Measurements from ENCODE around the gene GEMIN4. TPM values are rescaled to one million over a fixed set of nuclear protein-coding genes. Genes with fewer than 3 reads are reported as not detected.
"Not testable (repeated sequence)": the region's sequence is repeated elsewhere in the genome, so short reads cannot be mapped to it uniquely, and the experiment has no call there.

The GEMIN4 gene
- total and polyA plus RNA-seq, 3 donors from 2014 or later = 64.2 to 149 (median 77.4) TPM

DNA sequence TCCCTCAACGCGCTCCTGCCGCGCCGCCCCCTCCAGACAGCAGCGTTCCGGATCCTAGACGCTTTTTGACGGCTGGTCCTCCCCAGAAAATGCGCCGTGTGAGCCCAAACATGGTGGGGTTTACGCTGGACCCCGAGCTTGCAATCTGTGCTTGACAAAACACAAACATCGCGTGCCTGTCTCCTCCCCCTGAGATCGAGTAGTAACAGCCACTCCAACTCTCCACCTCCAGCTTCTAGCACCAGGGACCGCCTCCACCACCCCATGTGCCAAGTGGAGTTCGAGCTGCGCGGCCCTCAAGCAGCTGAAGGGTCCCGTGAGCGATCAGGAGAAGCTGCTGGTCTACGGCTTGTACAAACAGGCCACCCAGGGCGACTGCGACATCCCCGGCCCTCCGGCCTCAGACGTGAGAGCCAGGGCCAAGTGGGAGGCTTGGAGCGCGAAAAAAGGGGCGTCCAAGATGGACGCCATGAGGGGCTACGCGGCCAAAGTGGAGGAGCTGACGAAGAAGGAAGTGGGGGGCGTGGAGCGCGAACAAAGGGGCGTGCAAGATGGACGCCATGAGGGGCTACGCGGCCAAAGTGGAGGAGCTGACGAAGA, 656 bp upstream of the GEMIN4 start:
- DNase-seq = peak; percentile 81
- Histone ChIP-seq H3K4me3 (peak overlapping the region; percentile 84 to 89), H3K27me3 (no peaks in the 10 kb centered on the region), H3K27ac (peak overlapping the region; percentile 63 to 88), H3K36me3 (ENCODE audit: low read depth, missing control alignments) (no peaks in the 10 kb centered on the region), H3K4me1 (peaks cover 12% of the 10 kb centered on the region), H3K9me3 (no peaks in the 10 kb centered on the region)
- TF ChIP-seq, protein P1, sequence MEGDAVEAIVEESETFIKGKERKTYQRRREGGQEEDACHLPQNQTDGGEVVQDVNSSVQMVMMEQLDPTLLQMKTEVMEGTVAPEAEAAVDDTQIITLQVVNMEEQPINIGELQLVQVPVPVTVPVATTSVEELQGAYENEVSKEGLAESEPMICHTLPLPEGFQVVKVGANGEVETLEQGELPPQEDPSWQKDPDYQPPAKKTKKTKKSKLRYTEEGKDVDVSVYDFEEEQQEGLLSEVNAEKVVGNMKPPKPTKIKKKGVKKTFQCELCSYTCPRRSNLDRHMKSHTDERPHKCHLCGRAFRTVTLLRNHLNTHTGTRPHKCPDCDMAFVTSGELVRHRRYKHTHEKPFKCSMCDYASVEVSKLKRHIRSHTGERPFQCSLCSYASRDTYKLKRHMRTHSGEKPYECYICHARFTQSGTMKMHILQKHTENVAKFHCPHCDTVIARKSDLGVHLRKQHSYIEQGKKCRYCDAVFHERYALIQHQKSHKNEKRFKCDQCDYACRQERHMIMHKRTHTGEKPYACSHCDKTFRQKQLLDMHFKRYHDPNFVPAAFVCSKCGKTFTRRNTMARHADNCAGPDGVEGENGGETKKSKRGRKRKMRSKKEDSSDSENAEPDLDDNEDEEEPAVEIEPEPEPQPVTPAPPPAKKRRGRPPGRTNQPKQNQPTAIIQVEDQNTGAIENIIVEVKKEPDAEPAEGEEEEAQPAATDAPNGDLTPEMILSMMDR (IDR thresholded peaks at IDR 0.05) = no peak
- no peak for TF ChIP-seq POLR2A (IDR thresholded peaks at IDR 0.05)
- WGBS, 2 donors = 16 to 19% methylated on average over 37 of the region's 43 CpGs
- intact Hi-C loops (cut with DNase I; ENCODE audit: low total_unique reads) = no loop called here

DNA sequence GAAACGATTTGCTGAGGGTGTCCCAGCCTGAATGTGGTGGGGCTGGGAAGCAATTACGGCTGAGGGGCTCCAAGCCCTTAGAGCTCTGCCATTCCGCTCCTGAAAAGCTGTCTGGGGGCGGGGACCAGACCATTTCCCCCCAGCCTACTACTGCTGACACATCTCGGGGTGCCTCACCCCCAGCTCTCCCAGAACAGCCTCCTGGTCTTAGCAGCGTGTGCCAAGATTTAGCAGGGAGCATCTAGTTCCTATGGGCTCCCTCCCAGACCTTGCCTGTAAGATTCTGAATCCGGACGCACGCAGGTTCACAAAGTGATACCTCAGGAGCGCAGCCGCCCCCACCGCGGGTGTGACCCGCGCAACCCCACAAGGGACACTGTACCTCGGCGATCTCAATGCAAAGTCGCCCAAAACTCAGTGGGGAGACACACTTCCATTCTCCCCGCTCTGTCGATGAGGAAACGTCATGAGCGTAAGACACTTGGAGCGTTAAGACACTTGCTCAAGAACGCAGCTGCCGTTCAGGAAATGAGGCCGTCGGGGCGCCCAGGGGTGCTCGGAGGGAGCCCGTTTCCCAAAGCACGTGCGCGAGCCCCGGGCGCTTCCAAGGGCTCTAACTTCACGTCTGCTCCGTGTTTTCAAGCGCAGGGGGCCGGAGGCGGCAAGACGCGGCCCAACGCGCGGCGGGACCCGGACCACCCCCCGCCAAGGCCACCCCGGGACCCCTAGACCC, 629 bp downstream of the GEMIN4 start:
- H3K27ac ChIP-seq = peak overlapping the region; percentile 63 to 88
- no peaks in the 10 kb centered on the region for H3K27me3 ChIP-seq
- no peak for TF ChIP-seq POLR2A (IDR thresholded peaks at IDR 0.05)
- TF ChIP-seq, protein P1 (IDR thresholded peaks at IDR 0.05) = no peak
- H3K9me3 ChIP-seq = no peaks in the 10 kb centered on the region
- 3% methylated on average over 23 to 35 of the region's 49 CpGs for whole genome bisulfite sequencing, 2 donors
- peak overlapping the region; percentile 84 to 89 for H3K4me3 ChIP-seq
- peak; percentile 38 for DNase-seq
- intact Hi-C loops (cut with DNase I; ENCODE audit: low total_unique reads) = no loop called here
- H3K4me1 ChIP-seq = peaks cover 12% of the 10 kb centered on the region
- H3K36me3 ChIP-seq (ENCODE audit: low read depth, missing control alignments) = no peaks in the 10 kb centered on the region

DNA sequence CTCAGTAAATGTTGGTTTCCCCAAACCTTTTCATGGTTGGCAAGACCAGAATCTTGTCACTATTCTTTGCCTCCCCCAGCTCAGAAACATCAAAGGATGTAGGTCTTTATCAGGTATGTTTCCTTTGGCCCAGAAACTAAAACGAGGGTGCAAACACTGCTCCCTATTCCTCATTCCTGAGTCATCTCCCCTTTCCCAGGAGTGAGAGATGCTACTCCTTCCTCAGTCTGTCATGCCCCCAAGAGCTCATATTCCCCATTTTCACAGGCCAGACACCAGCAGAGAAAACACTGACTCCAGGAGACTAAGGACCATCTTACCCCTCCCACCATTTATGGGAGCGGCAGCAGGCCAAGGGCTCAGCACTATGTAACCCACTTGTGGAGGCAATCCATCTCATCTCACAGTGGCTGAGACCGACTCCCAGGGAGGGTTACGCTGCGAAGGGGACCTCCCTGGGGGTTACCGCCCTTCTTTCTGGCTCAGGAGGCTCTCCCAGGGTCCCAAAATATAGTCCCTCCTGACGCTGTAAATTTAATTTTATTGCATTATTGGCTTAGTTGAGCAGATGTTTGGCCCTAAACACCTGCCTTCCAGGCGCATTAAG, 1.5 kb downstream of the GEMIN4 start:
- H3K4me1 ChIP-seq = peaks cover 12% of the 10 kb centered on the region
- H3K27ac ChIP-seq = no peak overlapping the region
- no peak for TF ChIP-seq POLR2A (IDR thresholded peaks at IDR 0.05)
- TF ChIP-seq, protein P1 (IDR thresholded peaks at IDR 0.05) = no peak
- H3K9me3 ChIP-seq = no peaks in the 10 kb centered on the region
- H3K36me3 ChIP-seq (ENCODE audit: low read depth, missing control alignments) = no peaks in the 10 kb centered on the region
- no peaks in the 10 kb centered on the region for H3K27me3 ChIP-seq
- intact Hi-C loops (cut with DNase I; ENCODE audit: low total_unique reads) = no loop called here
- WGBS, 2 donors = 60 to 69% methylated on average over 8 of the region's 8 CpGs
- DNase-seq = no peak
- H3K4me3 ChIP-seq = peak overlapping the region in 1 of 2 donors; percentile 84

DNA sequence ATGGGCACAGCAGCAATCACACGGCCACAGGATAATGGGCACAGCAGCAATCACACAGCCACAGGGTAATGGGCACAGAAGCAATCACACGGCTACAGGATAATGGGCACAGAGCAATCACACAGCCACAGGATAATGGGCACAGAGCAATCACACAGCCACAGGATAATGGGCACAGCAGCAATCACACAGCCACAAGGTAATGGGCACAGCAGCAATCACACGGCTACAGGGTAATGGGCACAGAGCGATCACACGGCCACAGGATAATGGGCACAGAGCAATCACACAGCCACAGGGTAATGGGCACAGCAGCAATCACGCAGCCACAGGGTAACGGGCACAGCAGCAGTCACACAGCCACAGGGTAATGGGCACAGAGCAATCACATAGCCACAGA, 2.7 kb downstream of the GEMIN4 start:
- H3K4me3 ChIP-seq; H3K36me3 ChIP-seq (ENCODE audit: low read depth, missing control alignments); H3K9me3 ChIP-seq; H3K27ac ChIP-seq; intact Hi-C loops (cut with DNase I; ENCODE audit: low total_unique reads); H3K27me3 ChIP-seq; DNase-seq: not testable (repeated sequence)
- 65 to 75% methylated on average over 7 of the region's 7 CpGs for WGBS, 2 donors
- peaks cover 12% of the 10 kb centered on the region for H3K4me1 ChIP-seq

DNA sequence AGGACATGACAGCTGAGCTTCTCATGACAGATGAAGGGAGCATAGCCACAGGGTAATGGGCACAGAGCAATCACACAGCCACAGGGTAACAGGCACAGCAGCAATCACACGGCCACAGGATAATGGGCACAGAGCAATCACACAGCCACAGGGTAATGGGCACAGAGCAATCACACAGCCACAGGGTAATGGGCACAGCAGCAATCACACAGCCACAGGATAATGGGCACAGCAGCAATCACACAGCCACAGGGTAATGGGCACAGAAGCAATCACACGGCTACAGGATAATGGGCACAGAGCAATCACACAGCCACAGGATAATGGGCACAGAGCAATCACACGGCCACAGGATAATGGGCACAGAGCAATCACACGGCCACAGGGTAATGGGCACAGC, 3.5 kb downstream of the GEMIN4 start:
- H3K27ac ChIP-seq; H3K36me3 ChIP-seq (ENCODE audit: low read depth, missing control alignments); H3K27me3 ChIP-seq; intact Hi-C loops (cut with DNase I; ENCODE audit: low total_unique reads); H3K4me3 ChIP-seq; H3K9me3 ChIP-seq; DNase-seq: not testable (repeated sequence)
- WGBS, 2 donors = 92 to 97% methylated on average over 4 of the region's 4 CpGs
- peaks cover 12% of the 10 kb centered on the region for H3K4me1 ChIP-seq
